Endodermal cell (in vitro differentiated cells): ENCODE data around the gene PRKCE. TPM values are rescaled to one million over a fixed set of nuclear protein-coding genes. Genes with fewer than 3 reads are reported as not detected.
A peak's percentile ranks its signal among the peaks of the same experiment; 100 is the strongest.

Experiments used
- DNase-seq: peaks from one replicate; pipeline ENCODE4 v3.0.0-alpha.2; 2017
- H3K27ac ChIP-seq: 2 replicates; pipeline ENCODE4 v1.5.1; 2013; ENCODE audit warnings: mild to moderate bottlenecking, low read depth, low read length, moderate library complexity
- H3K27me3 ChIP-seq: 2 replicates; pipeline ENCODE4 v1.6.1; 2013; ENCODE audit warnings: mild to moderate bottlenecking, low read length, moderate library complexity; ENCODE audit not compliant: insufficient read depth, control insufficient read depth, poor library complexity, severe bottlenecking
- H3K36me3 ChIP-seq: 2 replicates; pipeline ENCODE4 v1.7.0; 2013; ENCODE audit warnings: mild to moderate bottlenecking, low read length, moderate library complexity; ENCODE audit not compliant: control insufficient read depth, insufficient read depth
- H3K4me1 ChIP-seq: one replicate; pipeline ENCODE4 v1.7.0; 2013; ENCODE audit warnings: low read length; ENCODE audit not compliant: control insufficient read depth, insufficient read depth
- H3K4me3 ChIP-seq: 2 replicates; pipeline ENCODE4 v1.5.1; 2013; ENCODE audit warnings: mild to moderate bottlenecking, low read length, moderate library complexity
- H3K9ac ChIP-seq: 2 replicates; pipeline ENCODE4 v1.6.1; 2013; ENCODE audit warnings: mild to moderate bottlenecking, low read length, moderate library complexity; ENCODE audit not compliant: poor library complexity, severe bottlenecking; ENCODE audit errors: extremely low read depth
- H3K9me3 ChIP-seq: 2 replicates; pipeline ENCODE4 v1.6.1; 2013; ENCODE audit warnings: mild to moderate bottlenecking, low read length, moderate library complexity; ENCODE audit not compliant: control insufficient read depth
- H3K27ac Mint-ChIP-seq: 2 replicates; pipeline ENCODE4 v1.8.0; 2020; ENCODE audit warnings: mixed read lengths
- H3K27me3 Mint-ChIP-seq: 2 replicates; pipeline ENCODE4 v1.8.0; 2021; ENCODE audit warnings: mild to moderate bottlenecking, mixed read lengths; ENCODE audit not compliant: insufficient read depth
- H3K36me3 Mint-ChIP-seq: 2 replicates; pipeline ENCODE4 v1.8.0; 2020; ENCODE audit warnings: low read depth, mixed read lengths
- H3K4me1 Mint-ChIP-seq: 2 replicates; pipeline ENCODE4 v1.8.0; 2020; ENCODE audit warnings: mixed read lengths
- H3K4me3 Mint-ChIP-seq: 2 replicates; pipeline ENCODE4 v1.8.0; 2020; ENCODE audit warnings: mild to moderate bottlenecking, moderate library complexity, mixed read lengths
- H3K9me3 Mint-ChIP-seq: 2 replicates; pipeline ENCODE4 v1.8.0; 2020; ENCODE audit warnings: mild to moderate bottlenecking, mixed read lengths
- WGBS, 2 experiments: methylation state at CpG; one replicate each; pipeline versions ENCODE4 v1.1.5 to v1.1.7; 2013; ENCODE audit warnings: missing lambda C conversion rate in 2 of 2, mixed read lengths in 1 of 2; ENCODE audit not compliant: insufficient coverage in 1 of 2, insufficient read length in 1 of 2; 5-methylcytosine and 5-hydroxymethylcytosine counted together
- total RNA-seq, 2 donors: library from RNA; stranded (reverse); fragmentation: NEBNext Ultra II Directional in 1 of 2; extraction: Animal tissue kit (Norgen Biotek cat#: 25700) in 1 of 2; gene quantifications; 2 replicates in 1 of 2; 3 replicates in 1 of 2; pipeline ENCODE4 v1.2.1, GENCODE V29; 2021
- TF ChIP-seq, protein P1 (sequence below): fragments of 200-600 bp; sonication (generic); conservative IDR thresholded peaks from 2 replicates; pipeline ENCODE4 v1.5.0; 2021; ENCODE audit warnings: antibody characterized with exemption, mild to moderate bottlenecking

PRKCE gene
- total RNA-seq, 2 donors from 2014 or later, result 1.4 to 1.7 TPM

DNA sequence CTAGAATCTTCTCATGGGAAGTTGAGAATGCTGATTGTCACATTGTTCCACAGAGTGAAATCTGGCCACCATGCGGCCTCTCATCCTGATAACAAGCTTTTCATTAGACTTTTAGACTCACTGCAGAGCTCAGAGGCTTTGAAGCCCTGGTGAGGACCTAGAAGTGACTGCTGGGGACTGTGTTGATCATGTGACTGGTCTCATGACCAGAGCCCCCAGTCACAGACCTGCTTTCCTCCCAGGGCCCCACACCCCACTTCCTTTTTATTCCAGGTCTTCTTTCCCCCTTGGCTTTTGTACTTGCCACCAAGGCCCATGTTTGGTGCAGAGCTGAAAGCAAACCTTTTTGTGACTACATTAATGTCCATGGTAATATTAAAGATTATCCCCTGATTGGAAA lies 45.2 kb downstream of the PRKCE start:
- peaks cover 26% of the 10 kb centered on the region for H3K4me1 Mint-ChIP-seq
- no peaks in the 10 kb centered on the region for H3K36me3 ChIP-seq

GRCh38 chr2:45697190-45697589 lies 45.7 kb downstream of the PRKCE start:
- Histone ChIP-seq H3K36me3 (no peaks in the 10 kb centered on the region), H3K27ac (no peak overlapping the region), H3K4me3 (no peak overlapping the region), H3K27me3 (peaks cover 9% of the 10 kb centered on the region), H3K4me1 (peaks cover 8% of the 10 kb centered on the region), H3K9me3 (no peaks in the 10 kb centered on the region), H3K9ac (no peak overlapping the region)
- Mint-ChIP-seq H3K4me3 (no peak overlapping the region), H3K9me3 (no peaks in the 10 kb centered on the region), H3K36me3 (no peaks in the 10 kb centered on the region), H3K27me3 (no peaks in the 10 kb centered on the region), H3K27ac (no peak overlapping the region), H3K4me1 (peaks cover 26% of the 10 kb centered on the region)
- TF ChIP-seq, protein P1, sequence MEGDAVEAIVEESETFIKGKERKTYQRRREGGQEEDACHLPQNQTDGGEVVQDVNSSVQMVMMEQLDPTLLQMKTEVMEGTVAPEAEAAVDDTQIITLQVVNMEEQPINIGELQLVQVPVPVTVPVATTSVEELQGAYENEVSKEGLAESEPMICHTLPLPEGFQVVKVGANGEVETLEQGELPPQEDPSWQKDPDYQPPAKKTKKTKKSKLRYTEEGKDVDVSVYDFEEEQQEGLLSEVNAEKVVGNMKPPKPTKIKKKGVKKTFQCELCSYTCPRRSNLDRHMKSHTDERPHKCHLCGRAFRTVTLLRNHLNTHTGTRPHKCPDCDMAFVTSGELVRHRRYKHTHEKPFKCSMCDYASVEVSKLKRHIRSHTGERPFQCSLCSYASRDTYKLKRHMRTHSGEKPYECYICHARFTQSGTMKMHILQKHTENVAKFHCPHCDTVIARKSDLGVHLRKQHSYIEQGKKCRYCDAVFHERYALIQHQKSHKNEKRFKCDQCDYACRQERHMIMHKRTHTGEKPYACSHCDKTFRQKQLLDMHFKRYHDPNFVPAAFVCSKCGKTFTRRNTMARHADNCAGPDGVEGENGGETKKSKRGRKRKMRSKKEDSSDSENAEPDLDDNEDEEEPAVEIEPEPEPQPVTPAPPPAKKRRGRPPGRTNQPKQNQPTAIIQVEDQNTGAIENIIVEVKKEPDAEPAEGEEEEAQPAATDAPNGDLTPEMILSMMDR, result no peak
- DNase-seq, result no peak
- WGBS, 2 experiments, result 93 to 95% methylated on average over 5 of the region's 5 CpGs

More for the DNA sequence above, 45.2 kb downstream of the PRKCE start:
- no peak for DNase-seq
- Histone ChIP-seq H3K27me3 (peaks cover 9% of the 10 kb centered on the region), H3K9ac (no peak overlapping the region), H3K27ac (no peak overlapping the region), H3K4me1 (peaks cover 8% of the 10 kb centered on the region), H3K4me3 (no peak overlapping the region), H3K9me3 (no peaks in the 10 kb centered on the region)
- TF ChIP-seq, protein P1, result no peak
- Mint-ChIP-seq H3K9me3 (no peaks in the 10 kb centered on the region), H3K27ac (no peak overlapping the region), H3K36me3 (no peaks in the 10 kb centered on the region), H3K4me3 (no peak overlapping the region), H3K27me3 (no peaks in the 10 kb centered on the region)
- WGBS, 2 experiments, result 80 to 90% methylated on average over 1 of the region's 1 CpG

- Histone ChIP-seq H3K9ac (no peak overlapping the region), H3K36me3 (no peaks in the 10 kb centered on the region), H3K27me3 (peaks cover 10% of the 10 kb centered on the region), H3K4me1 (peaks cover 8% of the 10 kb centered on the region), H3K27ac (no peak overlapping the region), H3K4me3 (no peak overlapping the region), H3K9me3 (no peaks in the 10 kb centered on the region)
- DNase-seq, result peak; percentile 16
- peaks cover 27% of the 10 kb centered on the region for H3K4me1 Mint-ChIP-seq
- no peak overlapping the region for H3K27ac Mint-ChIP-seq
- no peaks in the 10 kb centered on the region for H3K9me3 Mint-ChIP-seq
- no peaks in the 10 kb centered on the region for H3K27me3 Mint-ChIP-seq
- no peaks in the 10 kb centered on the region for H3K36me3 Mint-ChIP-seq
- TF ChIP-seq, protein P1, result no peak
- no peak overlapping the region for H3K4me3 Mint-ChIP-seq
Observed at GRCh38 chr2:45698554-45698953, 47.1 kb downstream of the PRKCE start.
